ENCODE data around the gene ASIC4.
A peak's percentile ranks its signal among the peaks of the same experiment; 100 is the strongest.

The ASIC4 gene

DNA sequence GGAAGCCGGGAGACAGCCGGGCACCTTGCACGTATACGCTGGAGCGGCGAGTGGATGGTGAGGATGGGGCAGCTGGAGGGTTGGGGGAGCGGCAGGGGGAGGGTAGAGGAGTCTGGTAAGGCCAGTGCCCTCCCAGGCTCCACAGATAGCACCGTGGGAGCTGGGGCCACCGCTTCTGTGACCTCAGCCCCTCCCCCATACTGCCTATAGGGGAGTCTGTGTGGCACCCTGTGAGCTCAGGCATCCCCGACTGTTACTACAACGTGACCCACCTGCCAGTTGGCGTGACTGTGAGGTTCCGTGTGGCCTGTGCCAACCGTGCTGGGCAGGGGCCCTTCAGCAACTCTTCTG lies 25.5 kb upstream of the ASIC4 start:
- TF ChIP-seq, protein P1, sequence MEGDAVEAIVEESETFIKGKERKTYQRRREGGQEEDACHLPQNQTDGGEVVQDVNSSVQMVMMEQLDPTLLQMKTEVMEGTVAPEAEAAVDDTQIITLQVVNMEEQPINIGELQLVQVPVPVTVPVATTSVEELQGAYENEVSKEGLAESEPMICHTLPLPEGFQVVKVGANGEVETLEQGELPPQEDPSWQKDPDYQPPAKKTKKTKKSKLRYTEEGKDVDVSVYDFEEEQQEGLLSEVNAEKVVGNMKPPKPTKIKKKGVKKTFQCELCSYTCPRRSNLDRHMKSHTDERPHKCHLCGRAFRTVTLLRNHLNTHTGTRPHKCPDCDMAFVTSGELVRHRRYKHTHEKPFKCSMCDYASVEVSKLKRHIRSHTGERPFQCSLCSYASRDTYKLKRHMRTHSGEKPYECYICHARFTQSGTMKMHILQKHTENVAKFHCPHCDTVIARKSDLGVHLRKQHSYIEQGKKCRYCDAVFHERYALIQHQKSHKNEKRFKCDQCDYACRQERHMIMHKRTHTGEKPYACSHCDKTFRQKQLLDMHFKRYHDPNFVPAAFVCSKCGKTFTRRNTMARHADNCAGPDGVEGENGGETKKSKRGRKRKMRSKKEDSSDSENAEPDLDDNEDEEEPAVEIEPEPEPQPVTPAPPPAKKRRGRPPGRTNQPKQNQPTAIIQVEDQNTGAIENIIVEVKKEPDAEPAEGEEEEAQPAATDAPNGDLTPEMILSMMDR (IDR thresholded peaks at IDR 0.05; ENCODE audit: low read depth, low read length, missing control alignments), result no peak
- Histone ChIP-seq H3K4me3 (ENCODE audit: low read depth, low read length) (no peak overlapping the region), H3K27ac (no peak overlapping the region), H3K36me3 (replicated peaks) (no peaks in the 10 kb centered on the region), H3K27me3 (replicated peaks) (peaks cover 48% of the 10 kb centered on the region)
- in situ Hi-C loops (cut with HindIII; ENCODE audit: low pct_ligation_motif_present, low sequenced_read_pairs), result no loop called here
- no peak for DNase-seq

DNA sequence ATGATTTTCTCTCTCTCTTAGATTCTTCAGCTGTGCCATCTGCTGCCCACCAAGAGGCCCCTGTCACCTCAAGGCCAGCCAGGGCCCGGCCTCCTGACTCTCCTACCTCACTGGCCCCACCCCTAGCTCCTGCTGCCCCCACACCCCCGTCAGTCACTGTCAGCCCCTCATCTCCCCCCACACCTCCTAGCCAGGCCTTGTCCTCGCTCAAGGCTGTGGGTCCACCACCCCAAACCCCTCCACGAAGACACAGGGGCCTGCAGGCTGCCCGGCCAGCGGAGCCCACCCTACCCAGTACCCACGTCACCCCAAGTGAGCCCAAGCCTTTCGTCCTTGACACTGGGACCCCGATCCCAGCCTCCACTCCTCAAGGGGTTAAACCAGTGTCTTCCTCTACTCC lies 25.0 kb upstream of the ASIC4 start:
- H3K36me3 ChIP-seq (replicated peaks), result no peaks in the 10 kb centered on the region
- TF ChIP-seq, protein P1 (IDR thresholded peaks at IDR 0.05; ENCODE audit: low read depth, low read length, missing control alignments), result no peak
- no peak overlapping the region for H3K4me3 ChIP-seq (ENCODE audit: low read depth, low read length)
- in situ Hi-C loops (cut with HindIII; ENCODE audit: low pct_ligation_motif_present, low sequenced_read_pairs), result no loop called here
- no peak for DNase-seq
- H3K27me3 ChIP-seq (replicated peaks), result peaks cover 45% of the 10 kb centered on the region
- no peak overlapping the region for H3K27ac ChIP-seq

DNA sequence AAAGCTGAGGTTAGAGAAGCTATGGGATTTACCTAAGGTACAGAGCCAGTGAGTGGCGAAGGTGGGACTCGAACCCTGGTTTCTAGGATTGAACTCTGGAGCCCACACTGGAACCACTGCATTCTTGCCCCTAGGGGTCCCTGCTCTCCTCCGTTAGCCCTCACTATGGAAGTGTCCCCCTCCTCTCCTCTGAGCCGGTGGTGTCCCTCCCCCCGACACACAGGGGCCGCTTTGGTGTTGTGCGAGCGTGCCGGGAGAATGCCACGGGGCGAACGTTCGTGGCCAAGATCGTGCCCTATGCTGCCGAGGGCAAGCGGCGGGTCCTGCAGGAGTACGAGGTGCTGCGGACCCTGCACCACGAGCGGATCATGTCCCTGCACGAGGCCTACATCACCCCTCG lies 24.1 kb upstream of the ASIC4 start:
- no peak overlapping the region for H3K4me3 ChIP-seq (ENCODE audit: low read depth, low read length)
- H3K36me3 ChIP-seq (replicated peaks), result no peaks in the 10 kb centered on the region
- in situ Hi-C loops (cut with HindIII; ENCODE audit: low pct_ligation_motif_present, low sequenced_read_pairs), result no loop called here
- H3K27me3 ChIP-seq (replicated peaks), result peaks cover 36% of the 10 kb centered on the region
- no peak overlapping the region for H3K27ac ChIP-seq
- TF ChIP-seq, protein P1 (IDR thresholded peaks at IDR 0.05; ENCODE audit: low read depth, low read length, missing control alignments), result peak; percentile 14
- no peak for DNase-seq

DNA sequence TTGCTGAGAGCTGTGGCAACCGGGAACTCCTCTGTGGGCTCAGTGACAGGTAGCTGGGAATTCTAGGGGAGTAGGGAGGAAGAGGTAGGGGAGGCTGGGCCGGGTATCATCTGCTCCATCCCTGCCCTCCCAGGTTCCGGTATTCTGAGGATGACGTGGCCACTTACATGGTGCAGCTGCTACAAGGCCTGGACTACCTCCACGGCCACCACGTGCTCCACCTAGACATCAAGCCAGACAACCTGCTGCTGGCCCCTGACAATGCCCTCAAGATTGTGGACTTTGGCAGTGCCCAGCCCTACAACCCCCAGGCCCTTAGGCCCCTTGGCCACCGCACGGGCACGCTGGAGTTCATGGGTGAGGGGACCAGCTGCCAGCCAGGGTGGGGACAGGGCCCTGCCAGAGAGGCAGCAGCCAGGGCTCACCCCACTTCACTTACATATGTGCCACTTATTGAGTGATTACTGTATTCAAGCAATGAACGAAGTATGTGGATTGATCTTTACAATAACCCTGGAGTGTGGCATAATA lies 23.6 kb upstream of the ASIC4 start:
- TF ChIP-seq, protein P1 (IDR thresholded peaks at IDR 0.05; ENCODE audit: low read depth, low read length, missing control alignments), result no peak

DNA sequence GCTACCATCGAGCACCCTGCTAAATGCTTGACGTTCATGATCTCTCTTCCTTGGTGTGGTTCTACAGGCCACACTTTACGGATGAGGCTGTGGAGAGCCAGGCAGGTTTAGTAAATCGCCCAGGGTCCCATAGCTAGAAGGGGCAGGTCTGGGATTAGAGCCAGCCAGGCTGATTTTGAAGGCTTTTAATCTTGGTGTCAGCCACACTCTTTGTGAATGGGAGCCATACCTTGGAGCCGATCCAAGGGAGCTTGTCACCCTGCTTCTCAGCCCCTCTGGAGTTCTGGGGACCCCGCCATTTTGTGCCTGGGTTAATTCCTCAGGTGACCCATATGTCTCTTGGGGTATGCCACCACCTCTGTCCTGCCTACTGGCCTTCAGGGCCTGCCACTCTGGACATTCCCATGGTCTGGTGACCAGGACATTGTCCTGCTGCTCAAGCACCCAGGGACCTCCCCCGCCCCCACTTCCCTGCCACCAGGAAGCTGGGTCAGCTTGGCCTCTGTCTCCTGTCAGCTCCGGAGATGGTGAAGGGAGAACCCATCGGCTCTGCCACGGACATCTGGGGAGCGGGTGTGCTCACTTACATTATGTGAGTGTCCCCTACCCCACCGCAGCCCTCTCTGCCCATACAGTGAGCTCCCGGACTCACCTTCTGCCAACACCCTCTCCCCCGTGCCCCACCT lies 22.9 kb upstream of the ASIC4 start:
- TF ChIP-seq, protein P1 (IDR thresholded peaks at IDR 0.05; ENCODE audit: low read depth, low read length, missing control alignments), result no peak
- no peak overlapping the region for H3K4me3 ChIP-seq (ENCODE audit: low read depth, low read length)
- H3K36me3 ChIP-seq (replicated peaks), result no peaks in the 10 kb centered on the region
- H3K27me3 ChIP-seq (replicated peaks), result peaks cover 26% of the 10 kb centered on the region
- in situ Hi-C loops (cut with HindIII; ENCODE audit: low pct_ligation_motif_present, low sequenced_read_pairs), result no loop called here
- no peak overlapping the region for H3K27ac ChIP-seq
- DNase-seq, result no peak

More for the DNA sequence above, 23.6 kb upstream of the ASIC4 start:
- Histone ChIP-seq H3K27ac (no peak overlapping the region), H3K4me3 (ENCODE audit: low read depth, low read length) (no peak overlapping the region), H3K36me3 (replicated peaks) (no peaks in the 10 kb centered on the region), H3K27me3 (replicated peaks) (peaks cover 32% of the 10 kb centered on the region)
- DNase-seq, result no peak
- in situ Hi-C loops (cut with HindIII; ENCODE audit: low pct_ligation_motif_present, low sequenced_read_pairs), result no loop called here

DNA sequence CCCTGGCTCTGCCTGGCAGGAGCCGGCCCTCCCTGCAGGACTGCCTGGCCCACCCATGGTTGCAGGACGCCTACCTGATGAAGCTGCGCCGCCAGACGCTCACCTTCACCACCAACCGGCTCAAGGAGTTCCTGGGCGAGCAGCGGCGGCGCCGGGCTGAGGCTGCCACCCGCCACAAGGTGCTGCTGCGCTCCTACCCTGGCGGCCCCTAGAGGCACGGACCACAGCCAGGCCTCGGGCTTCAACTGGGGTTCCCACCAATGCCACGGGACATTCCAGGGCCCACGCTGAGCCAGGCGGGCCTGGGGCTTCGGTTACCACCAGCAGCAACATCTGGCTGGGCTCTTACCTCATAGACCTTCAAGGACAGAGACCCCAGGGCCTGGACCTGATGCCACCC lies 21.7 kb upstream of the ASIC4 start:
- H3K27me3 ChIP-seq (replicated peaks), result peaks cover 31% of the 10 kb centered on the region
- in situ Hi-C loops (cut with HindIII; ENCODE audit: low pct_ligation_motif_present, low sequenced_read_pairs), result no loop called here
- TF ChIP-seq, protein P1 (IDR thresholded peaks at IDR 0.05; ENCODE audit: low read depth, low read length, missing control alignments), result no peak
- no peaks in the 10 kb centered on the region for H3K36me3 ChIP-seq (replicated peaks)
- no peak for DNase-seq
- H3K27ac ChIP-seq, result no peak overlapping the region
- H3K4me3 ChIP-seq (ENCODE audit: low read depth, low read length), result no peak overlapping the region
